ENCODE measurements around the gene EP400. TPM values are rescaled to one million over a fixed set of nuclear protein-coding genes. Genes with fewer than 3 reads are reported as not detected.
A peak's percentile ranks its signal among the peaks of the same experiment; 100 is the strongest.

The EP400 gene, protein sequence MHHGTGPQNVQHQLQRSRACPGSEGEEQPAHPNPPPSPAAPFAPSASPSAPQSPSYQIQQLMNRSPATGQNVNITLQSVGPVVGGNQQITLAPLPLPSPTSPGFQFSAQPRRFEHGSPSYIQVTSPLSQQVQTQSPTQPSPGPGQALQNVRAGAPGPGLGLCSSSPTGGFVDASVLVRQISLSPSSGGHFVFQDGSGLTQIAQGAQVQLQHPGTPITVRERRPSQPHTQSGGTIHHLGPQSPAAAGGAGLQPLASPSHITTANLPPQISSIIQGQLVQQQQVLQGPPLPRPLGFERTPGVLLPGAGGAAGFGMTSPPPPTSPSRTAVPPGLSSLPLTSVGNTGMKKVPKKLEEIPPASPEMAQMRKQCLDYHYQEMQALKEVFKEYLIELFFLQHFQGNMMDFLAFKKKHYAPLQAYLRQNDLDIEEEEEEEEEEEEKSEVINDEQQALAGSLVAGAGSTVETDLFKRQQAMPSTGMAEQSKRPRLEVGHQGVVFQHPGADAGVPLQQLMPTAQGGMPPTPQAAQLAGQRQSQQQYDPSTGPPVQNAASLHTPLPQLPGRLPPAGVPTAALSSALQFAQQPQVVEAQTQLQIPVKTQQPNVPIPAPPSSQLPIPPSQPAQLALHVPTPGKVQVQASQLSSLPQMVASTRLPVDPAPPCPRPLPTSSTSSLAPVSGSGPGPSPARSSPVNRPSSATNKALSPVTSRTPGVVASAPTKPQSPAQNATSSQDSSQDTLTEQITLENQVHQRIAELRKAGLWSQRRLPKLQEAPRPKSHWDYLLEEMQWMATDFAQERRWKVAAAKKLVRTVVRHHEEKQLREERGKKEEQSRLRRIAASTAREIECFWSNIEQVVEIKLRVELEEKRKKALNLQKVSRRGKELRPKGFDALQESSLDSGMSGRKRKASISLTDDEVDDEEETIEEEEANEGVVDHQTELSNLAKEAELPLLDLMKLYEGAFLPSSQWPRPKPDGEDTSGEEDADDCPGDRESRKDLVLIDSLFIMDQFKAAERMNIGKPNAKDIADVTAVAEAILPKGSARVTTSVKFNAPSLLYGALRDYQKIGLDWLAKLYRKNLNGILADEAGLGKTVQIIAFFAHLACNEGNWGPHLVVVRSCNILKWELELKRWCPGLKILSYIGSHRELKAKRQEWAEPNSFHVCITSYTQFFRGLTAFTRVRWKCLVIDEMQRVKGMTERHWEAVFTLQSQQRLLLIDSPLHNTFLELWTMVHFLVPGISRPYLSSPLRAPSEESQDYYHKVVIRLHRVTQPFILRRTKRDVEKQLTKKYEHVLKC (N-terminal part only)
- total RNA-seq (2012; rRNA removed) (4.3 and 5.3 TPM in 2 replicates), polyA plus RNA-seq (2012; rRNA removed) (10.3 and 11.4 TPM in 2 replicates), Bru-seq, nascent RNA (percentile 83 among the genes with signal in this experiment), BruChase-seq, experiment 1, labeled RNA remaining after a 6-hour chase (percentile 89 among the genes with signal in this experiment), BruChase-seq, experiment 2, labeled RNA remaining after a 2-hour chase (percentile 90 among the genes with signal in this experiment)
- 5.7 and 6.6 TPM in 2 replicates for polyA plus RNA-seq (2012; cell fraction: cytosol; rRNA removed)
- 20.1 and 26.9 TPM in 2 replicates for polyA plus RNA-seq (2012; cell fraction: nucleus; rRNA removed; ENCODE audit: low replicate concordance)
- long read RNA-seq, partial matches to known transcripts: 8 of 13 reads
- long read RNA-seq, other reads (novel, unspliced or antisense): 4 of 13 reads

DNA sequence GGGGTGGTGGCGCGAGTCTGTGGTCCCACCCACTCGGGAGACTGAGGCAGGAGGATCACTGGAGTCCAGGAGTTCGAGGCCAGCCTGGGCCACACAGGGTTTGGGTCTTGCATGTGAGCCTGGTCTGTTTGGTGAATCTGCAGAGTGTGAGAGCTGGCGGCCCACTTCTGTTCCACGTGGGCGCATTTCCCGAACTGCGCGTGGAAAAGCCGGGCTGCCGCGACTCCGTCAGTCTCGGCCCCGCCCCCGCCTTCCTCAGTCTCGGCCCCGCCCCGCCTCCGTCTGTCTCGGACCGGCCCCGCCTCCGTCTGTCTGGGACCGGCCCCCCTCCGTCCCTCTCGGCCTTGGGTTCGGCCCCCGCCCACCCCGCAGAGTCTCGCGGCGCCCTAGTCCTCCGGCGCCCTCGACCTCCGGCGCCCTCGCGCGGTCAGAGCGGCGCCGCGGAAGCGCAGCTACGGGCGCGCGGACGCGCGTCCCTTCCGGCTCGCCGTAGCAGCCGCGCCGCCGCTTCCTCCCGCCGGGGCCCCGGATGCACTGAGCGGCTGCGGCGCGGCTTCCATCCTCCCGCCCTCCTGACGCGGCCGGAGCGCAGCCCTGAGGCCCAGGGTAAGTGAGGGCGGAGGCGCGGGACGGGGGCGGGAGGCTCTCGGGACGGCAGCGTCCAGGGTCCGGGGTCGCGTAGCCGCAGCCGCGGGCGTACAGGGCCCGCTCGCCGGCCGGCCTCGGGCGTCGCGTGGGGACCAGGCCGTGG is at the start of gene EP400:
EP400 (plus strand) TSS at position 512 of the 751 bp plus-strand sequence. CDS start 10,678 bp downstream, outside the sequence.
- CTCF ChIA-PET: interaction anchor here (0.7 kb wide), 1 partner anchor 48 kb away, joined by 3 read pairs; no protein-coding TSS in a partner anchor
- peak within 1 kb of the TSS; percentile 94 for H3K4ac ChIP-seq (ENCODE audit: low read depth, low read length)
- peak within 1 kb of the TSS; percentile 88 for H2BK120ac ChIP-seq (ENCODE audit: low read depth, low read length)
- H3K9me3 ChIP-seq (ENCODE audit: control insufficient read depth, insufficient read depth, low read length): no peaks in the 10 kb centered on the region
- H2BK20ac ChIP-seq (ENCODE audit: low read depth, low read length): no peak within 1 kb of the TSS
- peak within 1 kb of the TSS; percentile 96 for H3K4me2 ChIP-seq (ENCODE audit: low read depth, low read length)
- peak within 1 kb of the TSS; percentile 58 for H2AK5ac ChIP-seq (ENCODE audit: low read depth, low read length)
- H4K20me1 ChIP-seq (ENCODE audit: insufficient read depth, low read length): peaks cover 30% of the 10 kb centered on the region
- peak within 1 kb of the TSS; percentile 94 for H3K4me3 ChIP-seq (ENCODE audit: insufficient read depth, low read depth, low read length)
- POLR2A ChIA-PET (ENCODE audit: unreplicated experiment): no interaction called here
- peaks cover 17 to 24% of the 10 kb centered on the region in 2 experiments; a peak in 3 of 4 replicates for H3K79me1 ChIP-seq (ENCODE audit: low read depth in 1 of 2, low read length in 2 of 2)
- no TSS peak for BruUV-seq (replicated peaks)
- peak within 1 kb of the TSS; percentile 94 for H2AK9ac ChIP-seq (replicated peaks; ENCODE audit: low read depth, low read length, poor library complexity)
- H3K27me3 ChIP-seq (ENCODE audit: control insufficient read depth, insufficient read depth, low read length): no peaks in the 10 kb centered on the region
- H3K9ac ChIP-seq (ENCODE audit: low read depth, low read length): peak within 1 kb of the TSS; percentile 82
- intact Hi-C loops (cut with micrococcal nuclease): loop anchor here (10.0 kb wide), 1 partner anchor 115 kb away; no protein-coding TSS in a partner anchor
- peaks cover 2% of the 10 kb centered on the region for H3K4me1 ChIP-seq (ENCODE audit: control insufficient read depth, insufficient read depth, low read length)
- H4K91ac ChIP-seq (ENCODE audit: insufficient read depth, low read depth, low read length): peak within 1 kb of the TSS; percentile 87
- peak within 1 kb of the TSS; percentile 45; the same call in 1 of the 2 replicates for H4K5ac ChIP-seq (ENCODE audit: low read depth, low read length)
- ATAC-seq (ENCODE audit: low read depth): peak; percentile 99
- peak within 1 kb of the TSS; percentile 87; the same call in 1 of the 3 replicates for H2BK15ac ChIP-seq (ENCODE audit: low read depth, low read length)
- peak within 1 kb of the TSS; percentile 72 for H3K27ac ChIP-seq (ENCODE audit: insufficient read depth, low read length)
- peak; percentile 90 for DNase-seq
- H3K18ac ChIP-seq (ENCODE audit: low read depth, low read length): no peak within 1 kb of the TSS
- H3K56ac ChIP-seq (ENCODE audit: extremely low read depth, insufficient read depth, low read length): no peak within 1 kb of the TSS; the same call in 1 of the 2 replicates
- peak within 1 kb of the TSS; percentile 72 for H2BK5ac ChIP-seq (ENCODE audit: low read depth, low read length, poor library complexity, severe bottlenecking)
- H3K36me3 ChIP-seq (ENCODE audit: control insufficient read depth, insufficient read depth, low read length): 0 out of 2 replicates have a peak, but pooled peaks cover under 1% of the 10 kb centered on the region
- H3K9me1 ChIP-seq (ENCODE audit: insufficient read depth, low read length): peaks cover 4% of the 10 kb centered on the region; the same call in 1 of the 2 replicates
- peak within 1 kb of the TSS; percentile 87 to 100 for H4K8ac ChIP-seq (ENCODE audit: low read depth in 2 of 2, low read length in 2 of 2)
- dilution Hi-C loops (cut with HindIII; ENCODE audit: low sequenced_read_pairs, unreplicated experiment): no loop called here
- H2AFZ ChIP-seq (replicated peaks; ENCODE audit: low read length, poor library complexity): peak within 1 kb of the TSS; percentile 100
- peak within 1 kb of the TSS; percentile 95 for H3K14ac ChIP-seq (replicated peaks; ENCODE audit: low read depth, low read length)
- H3K23ac ChIP-seq (ENCODE audit: low read depth, low read length): peak within 1 kb of the TSS; percentile 87; the same call in 1 of the 2 replicates
- 1% methylated on average over 45 of the region's 97 CpGs; no CpG with 5 or more reads in 1 of the 2 experiments for WGBS, 2 experiments (ENCODE audit: extremely low coverage in 2 of 2, insufficient read length in 1 of 2)
- in situ Hi-C loops (cut with MboI; ENCODE audit: low sequenced_read_pairs): no loop called here
- TF ChIP-seq MXI1 (IDR thresholded peaks at IDR 0.05; ENCODE audit: borderline replicate concordance, low read depth, low read length) (peak; percentile 91), SMC3 (IDR thresholded peaks at IDR 0.05; ENCODE audit: low read depth, low read length) (peak; percentile 46), RAD21 (IDR thresholded peaks at IDR 0.05; ENCODE audit: low read length) (peak; percentile 62), POLR2A (IDR thresholded peaks at IDR 0.05; ENCODE audit: low read depth, low read length) (peak; percentile 54), RCOR1 (IDR thresholded peaks at IDR 0.05; ENCODE audit: insufficient replicate concordance, low read length) (no peak), MAZ (IDR thresholded peaks at IDR 0.05; ENCODE audit: borderline replicate concordance, low read depth, low read length) (peak; percentile 89)
- TF ChIP-seq, protein P1, sequence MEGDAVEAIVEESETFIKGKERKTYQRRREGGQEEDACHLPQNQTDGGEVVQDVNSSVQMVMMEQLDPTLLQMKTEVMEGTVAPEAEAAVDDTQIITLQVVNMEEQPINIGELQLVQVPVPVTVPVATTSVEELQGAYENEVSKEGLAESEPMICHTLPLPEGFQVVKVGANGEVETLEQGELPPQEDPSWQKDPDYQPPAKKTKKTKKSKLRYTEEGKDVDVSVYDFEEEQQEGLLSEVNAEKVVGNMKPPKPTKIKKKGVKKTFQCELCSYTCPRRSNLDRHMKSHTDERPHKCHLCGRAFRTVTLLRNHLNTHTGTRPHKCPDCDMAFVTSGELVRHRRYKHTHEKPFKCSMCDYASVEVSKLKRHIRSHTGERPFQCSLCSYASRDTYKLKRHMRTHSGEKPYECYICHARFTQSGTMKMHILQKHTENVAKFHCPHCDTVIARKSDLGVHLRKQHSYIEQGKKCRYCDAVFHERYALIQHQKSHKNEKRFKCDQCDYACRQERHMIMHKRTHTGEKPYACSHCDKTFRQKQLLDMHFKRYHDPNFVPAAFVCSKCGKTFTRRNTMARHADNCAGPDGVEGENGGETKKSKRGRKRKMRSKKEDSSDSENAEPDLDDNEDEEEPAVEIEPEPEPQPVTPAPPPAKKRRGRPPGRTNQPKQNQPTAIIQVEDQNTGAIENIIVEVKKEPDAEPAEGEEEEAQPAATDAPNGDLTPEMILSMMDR (conservative IDR thresholded peaks at IDR 0.05; ENCODE audit: low read depth, low read length): peak; percentile 76
